ENCODE measurements around the gene POLRMT. TPM values are rescaled to one million over a fixed set of nuclear protein-coding genes. Genes with fewer than 3 reads are reported as not detected.

Gene POLRMT
- total RNA-seq, 4 donors from 2014 or later, result 33.8 to 119 (median 70.5) TPM

DNA sequence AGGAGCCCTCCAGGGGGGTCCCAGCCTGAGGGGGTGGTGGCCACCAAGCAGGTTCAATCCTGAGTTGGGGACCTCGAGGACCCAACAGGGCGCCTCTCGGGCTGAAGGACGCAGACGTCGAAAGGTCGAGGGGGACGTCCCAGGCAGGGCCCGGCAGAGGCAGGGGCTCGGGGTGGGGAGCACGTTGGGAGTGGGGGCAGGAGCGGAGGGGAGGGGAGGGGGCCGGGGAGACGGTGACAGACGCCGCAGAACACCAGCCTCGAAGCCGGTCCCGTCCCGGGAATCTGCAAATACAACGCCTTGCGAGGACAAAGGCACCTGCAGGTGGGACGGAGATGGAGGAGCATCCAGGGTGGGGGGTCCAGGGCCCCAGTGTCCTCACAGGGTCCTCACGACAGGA is 10.4 kb upstream of the POLRMT start:
- H3K36me3 ChIP-seq, result peaks cover 0 to 38% (median 0%) of the 10 kb centered on the region in 3 donors
- no peak overlapping the region for H3K4me3 ChIP-seq
- peaks cover 0 to 17% (median 4%) of the 10 kb centered on the region in 4 donors for H3K4me1 ChIP-seq
- no peak for TF ChIP-seq POLR2A (IDR thresholded peaks at IDR 0.05)
- TF ChIP-seq, protein P1, sequence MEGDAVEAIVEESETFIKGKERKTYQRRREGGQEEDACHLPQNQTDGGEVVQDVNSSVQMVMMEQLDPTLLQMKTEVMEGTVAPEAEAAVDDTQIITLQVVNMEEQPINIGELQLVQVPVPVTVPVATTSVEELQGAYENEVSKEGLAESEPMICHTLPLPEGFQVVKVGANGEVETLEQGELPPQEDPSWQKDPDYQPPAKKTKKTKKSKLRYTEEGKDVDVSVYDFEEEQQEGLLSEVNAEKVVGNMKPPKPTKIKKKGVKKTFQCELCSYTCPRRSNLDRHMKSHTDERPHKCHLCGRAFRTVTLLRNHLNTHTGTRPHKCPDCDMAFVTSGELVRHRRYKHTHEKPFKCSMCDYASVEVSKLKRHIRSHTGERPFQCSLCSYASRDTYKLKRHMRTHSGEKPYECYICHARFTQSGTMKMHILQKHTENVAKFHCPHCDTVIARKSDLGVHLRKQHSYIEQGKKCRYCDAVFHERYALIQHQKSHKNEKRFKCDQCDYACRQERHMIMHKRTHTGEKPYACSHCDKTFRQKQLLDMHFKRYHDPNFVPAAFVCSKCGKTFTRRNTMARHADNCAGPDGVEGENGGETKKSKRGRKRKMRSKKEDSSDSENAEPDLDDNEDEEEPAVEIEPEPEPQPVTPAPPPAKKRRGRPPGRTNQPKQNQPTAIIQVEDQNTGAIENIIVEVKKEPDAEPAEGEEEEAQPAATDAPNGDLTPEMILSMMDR (IDR thresholded peaks at IDR 0.05), result no peak
- DNase-seq, result no peak
- no peaks in the 10 kb centered on the region for H3K9me3 ChIP-seq
- H3K27me3 ChIP-seq, result no peaks in the 10 kb centered on the region
- H3K27ac ChIP-seq, result no peak overlapping the region

DNA sequence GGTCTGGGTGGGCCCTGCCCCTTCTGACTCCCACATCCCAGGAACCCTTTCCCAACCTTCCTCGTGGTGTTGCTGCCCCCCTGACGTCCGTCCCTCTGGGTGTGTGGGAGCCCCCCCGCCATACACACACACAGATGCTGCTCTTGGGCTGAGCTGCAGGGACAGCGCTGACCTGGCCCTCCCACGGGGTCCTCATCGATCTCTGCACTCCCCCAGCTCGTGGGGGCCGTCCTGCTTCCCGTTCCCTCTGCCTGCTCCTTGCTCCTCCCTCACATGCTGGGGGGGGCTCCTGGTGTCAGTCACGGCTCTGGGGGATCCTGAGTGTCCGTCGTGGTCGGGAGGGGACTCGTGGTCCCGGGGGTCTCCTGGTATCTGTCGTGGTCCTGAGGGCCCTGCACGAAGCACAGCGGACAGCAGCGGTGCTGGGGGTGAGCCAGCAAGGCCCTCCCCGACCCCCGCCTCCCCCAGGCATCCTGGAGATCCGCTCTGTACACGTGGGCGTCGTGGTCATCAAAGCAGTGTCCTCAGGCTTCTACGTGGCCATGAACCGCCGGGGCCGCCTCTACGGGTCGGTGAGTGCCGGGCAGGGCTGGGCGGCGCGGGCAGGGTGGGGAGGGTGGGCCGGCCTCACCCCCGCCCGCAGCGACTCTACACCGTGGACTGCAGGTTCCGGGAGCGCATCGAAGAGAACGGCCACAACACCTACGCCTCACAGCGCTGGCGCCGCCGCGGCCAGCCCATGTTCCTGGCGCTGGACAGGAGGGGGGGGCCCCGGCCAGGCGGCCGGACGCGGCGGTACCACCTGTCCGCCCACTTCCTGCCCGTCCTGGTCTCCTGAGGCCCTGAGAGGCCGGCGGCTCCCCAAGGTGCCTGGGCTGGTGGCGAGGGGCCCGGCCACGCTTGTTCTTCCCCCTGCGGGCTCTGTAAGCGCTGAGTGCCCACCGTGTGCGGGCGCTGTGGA is 9.7 kb upstream of the POLRMT start:
- no peak for TF ChIP-seq POLR2A (IDR thresholded peaks at IDR 0.05)
- TF ChIP-seq, protein P1 (IDR thresholded peaks at IDR 0.05), result no peak
- Histone ChIP-seq H3K4me1 (peaks cover 0 to 21% (median 5%) of the 10 kb centered on the region in 4 donors), H3K36me3 (peaks cover 0 to 31% (median 0%) of the 10 kb centered on the region in 3 donors), H3K27me3 (no peaks in the 10 kb centered on the region), H3K9me3 (no peaks in the 10 kb centered on the region), H3K27ac (no peak overlapping the region), H3K4me3 (no peak overlapping the region)
- no peak for DNase-seq

DNA sequence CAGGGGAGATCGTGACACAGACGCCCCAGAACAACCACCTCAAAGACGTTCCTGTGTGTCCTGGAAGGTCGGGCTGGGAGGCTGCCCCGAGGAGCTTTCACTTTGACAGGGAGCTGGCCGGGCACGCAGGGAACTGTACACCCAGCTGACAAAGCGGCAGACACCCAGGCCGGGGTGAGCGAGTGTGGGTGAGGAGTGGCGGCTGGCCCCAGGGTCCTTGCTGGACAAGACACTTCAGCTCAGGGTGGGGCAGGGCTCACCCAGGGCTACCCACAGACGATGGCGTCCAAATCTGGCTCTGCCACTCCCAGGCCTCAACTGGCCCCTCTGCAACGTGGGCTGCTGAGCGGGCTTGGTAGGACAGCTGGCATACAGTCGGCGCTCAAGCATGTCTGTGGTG is 8.4 kb upstream of the POLRMT start:
- no peak for DNase-seq
- Histone ChIP-seq H3K4me3 (no peak overlapping the region), H3K9me3 (no peaks in the 10 kb centered on the region), H3K36me3 (peaks cover 0 to 17% (median 0%) of the 10 kb centered on the region in 3 donors), H3K4me1 (peaks cover 0 to 21% (median 5%) of the 10 kb centered on the region in 4 donors), H3K27me3 (no peaks in the 10 kb centered on the region), H3K27ac (no peak overlapping the region)
- TF ChIP-seq, protein P1 (IDR thresholded peaks at IDR 0.05), result no peak
- TF ChIP-seq POLR2A (IDR thresholded peaks at IDR 0.05), result no peak

DNA sequence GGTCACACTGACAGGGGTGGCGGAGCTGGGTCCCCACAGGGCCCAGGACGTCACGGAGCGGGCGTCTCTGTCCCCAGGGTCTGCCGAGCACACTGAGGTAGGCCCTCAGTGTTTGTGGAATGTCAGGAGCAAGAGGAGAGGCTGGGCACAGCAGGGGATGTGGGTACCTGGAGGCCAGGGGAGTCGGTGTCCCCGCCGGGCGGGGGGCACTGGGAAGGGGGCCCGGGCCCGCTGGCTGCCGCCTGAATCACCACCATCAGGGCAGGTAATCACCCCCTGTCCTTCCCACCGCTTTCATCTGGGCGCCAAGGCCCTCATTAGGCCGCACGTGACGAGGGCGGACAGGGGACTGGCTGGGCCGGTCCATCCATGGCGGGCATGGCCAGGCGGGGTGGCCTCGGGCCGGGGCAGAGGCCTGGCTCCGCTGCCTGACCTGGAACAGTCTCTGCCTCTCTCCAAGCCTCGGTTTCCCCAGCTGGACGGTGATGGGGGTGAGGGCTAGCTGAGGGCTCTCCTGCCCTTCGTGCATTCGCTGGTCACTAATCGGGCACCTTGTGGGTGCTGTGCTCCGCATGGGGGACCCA is 7.4 kb upstream of the POLRMT start:
- Histone ChIP-seq H3K27ac (no peak overlapping the region), H3K4me1 (peaks cover 0 to 21% (median 5%) of the 10 kb centered on the region in 4 donors), H3K36me3 (peaks cover 0 to 7% (median 0%) of the 10 kb centered on the region in 3 donors), H3K9me3 (no peaks in the 10 kb centered on the region), H3K27me3 (no peaks in the 10 kb centered on the region), H3K4me3 (no peak overlapping the region)
- DNase-seq, result no peak
- TF ChIP-seq, protein P1 (IDR thresholded peaks at IDR 0.05), result no peak
- TF ChIP-seq POLR2A (IDR thresholded peaks at IDR 0.05), result no peak

DNA sequence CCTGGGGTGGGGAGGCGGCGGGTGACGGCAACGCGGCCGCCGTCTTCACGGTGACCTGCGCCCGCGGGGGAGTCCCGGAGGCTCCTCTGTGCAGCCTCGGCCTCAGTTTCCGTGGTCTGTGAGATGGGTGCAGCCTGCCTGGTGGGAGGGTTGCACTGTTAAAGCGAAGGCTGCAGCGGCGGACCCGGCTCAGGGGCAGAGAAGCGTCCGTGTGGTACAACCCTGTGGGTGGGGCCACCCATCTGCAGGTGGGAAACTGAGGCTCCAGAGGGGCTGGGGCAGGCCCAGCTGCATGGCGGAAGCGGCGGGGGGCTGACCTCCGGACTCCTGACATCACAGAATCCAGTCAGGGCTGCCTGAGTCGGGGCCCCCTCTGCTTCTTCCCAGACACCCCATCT is 6.8 kb upstream of the POLRMT start:
- H3K4me1 ChIP-seq, result peaks cover 0 to 21% (median 5%) of the 10 kb centered on the region in 4 donors
- H3K9me3 ChIP-seq, result no peaks in the 10 kb centered on the region
- TF ChIP-seq, protein P1 (IDR thresholded peaks at IDR 0.05), result no peak
- no peak for TF ChIP-seq POLR2A (IDR thresholded peaks at IDR 0.05)
- H3K4me3 ChIP-seq, result peak overlapping the region; percentile 40 to 64 (median 56)
- H3K27ac ChIP-seq, result peak overlapping the region in 1 of 4 donors; percentile 52
- no peak for DNase-seq
- peaks cover 0 to 6% (median 0%) of the 10 kb centered on the region in 3 donors for H3K36me3 ChIP-seq
- no peaks in the 10 kb centered on the region for H3K27me3 ChIP-seq

Data from Peyer's patch (tissue), 4 donors.